A204.1 (cell line): ENCODE data around the gene FBXO3.
"Not testable (repeated sequence)": the region's sequence is repeated elsewhere in the genome, so short reads cannot be mapped to it uniquely, and the experiment has no call there.

ENCODE experiments used
- FAIRE-seq: peaks from 2 replicates; lab custom pipeline; 2012; peaks lifted over from hg19 to GRCh38; lab: Jason Lieb, UNC

Gene FBXO3

GRCh38 chr11:33727539-33727938 is 46.8 kb downstream of the FBXO3 start:
- not testable (repeated sequence) for FAIRE-seq

GRCh38 chr11:33725496-33725895 is 48.8 kb downstream of the FBXO3 start:
- no peak for FAIRE-seq

- FAIRE-seq = no peak
These were observed 49.7 kb downstream of the FBXO3 start for GRCh38 chr11:33724644-33725035.

GRCh38 chr11:33723238-33723881 is 51.0 kb downstream of the FBXO3 start:
- FAIRE-seq = no peak

- no peak for FAIRE-seq
These were observed 51.6 kb downstream of the FBXO3 start for GRCh38 chr11:33722590-33723234.

GRCh38 chr11:33721984-33722383 is 52.3 kb downstream of the FBXO3 start:
- no peak for FAIRE-seq

GRCh38 chr11:33721426-33721825 is 52.9 kb downstream of the FBXO3 start:
- FAIRE-seq = no peak

GRCh38 chr11:33719587-33719986 is 54.7 kb downstream of the FBXO3 start:
- FAIRE-seq = no peak

- FAIRE-seq = no peak
These were observed 55.9 kb downstream of the FBXO3 start for GRCh38 chr11:33718440-33718839.

GRCh38 chr11:33716243-33716642 is 58.1 kb downstream of the FBXO3 start:
- no peak for FAIRE-seq

- FAIRE-seq = no peak
These were observed 60.4 kb downstream of the FBXO3 start for GRCh38 chr11:33713856-33714398.

GRCh38 chr11:33713151-33713855 is 61.0 kb downstream of the FBXO3 start:
- no peak for FAIRE-seq

- no peak for FAIRE-seq
These were observed 61.9 kb downstream of the FBXO3 start for GRCh38 chr11:33712436-33712835.

- FAIRE-seq = no peak
These were observed 64.9 kb downstream of the FBXO3 start for GRCh38 chr11:33709466-33709865.

GRCh38 chr11:33708985-33709384 is 65.3 kb downstream of the FBXO3 start:
- FAIRE-seq = no peak

- not testable (repeated sequence) for FAIRE-seq
These were observed 66.5 kb downstream of the FBXO3 start for GRCh38 chr11:33707831-33708230.

- no peak for FAIRE-seq
These were observed 67.4 kb downstream of the FBXO3 start for GRCh38 chr11:33706966-33707365.

- FAIRE-seq = no peak
These were observed 67.8 kb downstream of the FBXO3 start for GRCh38 chr11:33706546-33706945.

- FAIRE-seq = no peak
These were observed 69.9 kb downstream of the FBXO3 start for GRCh38 chr11:33704240-33705002.

GRCh38 chr11:33703788-33704187 is 70.5 kb downstream of the FBXO3 start:
- FAIRE-seq = no peak

- FAIRE-seq = no peak
These were observed 71.1 kb downstream of the FBXO3 start for GRCh38 chr11:33703234-33703633.
